Endothelial cell (in vitro differentiated cells): ENCODE measurements around the gene SMIM17. TPM values are rescaled to one million over a fixed set of nuclear protein-coding genes. Genes with fewer than 3 reads are reported as not detected.

Experiments
- DNase-seq: peaks from one replicate; pipeline ENCODE4 v3.0.0; 2021; ENCODE audit warnings: low spot score
- H3K27ac Mint-ChIP-seq: one replicate; pipeline ENCODE4 v1.8.0; 2021; ENCODE audit warnings: mixed read lengths, inconsistent platforms; ENCODE audit not compliant: unreplicated experiment
- H3K27me3 Mint-ChIP-seq: one replicate; pipeline ENCODE4 v1.8.0; 2021; ENCODE audit warnings: mild to moderate bottlenecking, moderate library complexity, mixed read lengths, inconsistent platforms; ENCODE audit not compliant: unreplicated experiment
- H3K36me3 Mint-ChIP-seq: one replicate; pipeline ENCODE4 v1.8.0; 2021; ENCODE audit warnings: mild to moderate bottlenecking, low read depth, mixed read lengths, inconsistent platforms; ENCODE audit not compliant: unreplicated experiment
- H3K4me1 Mint-ChIP-seq: one replicate; pipeline ENCODE4 v1.8.0; 2021; ENCODE audit warnings: mild to moderate bottlenecking, mixed read lengths, inconsistent platforms; ENCODE audit not compliant: unreplicated experiment
- H3K4me3 Mint-ChIP-seq: one replicate; pipeline ENCODE4 v1.8.0; 2021; ENCODE audit warnings: mild to moderate bottlenecking, mixed read lengths, inconsistent platforms; ENCODE audit not compliant: unreplicated experiment
- H3K9me3 Mint-ChIP-seq: one replicate; pipeline ENCODE4 v1.8.0; 2021; ENCODE audit warnings: mixed read lengths, inconsistent platforms; ENCODE audit not compliant: unreplicated experiment
- long read RNA-seq: library from polyadenylated mRNA; unstranded; transcript quantifications from one replicate; pipeline ENCODE4 v2.0.0, GENCODE V29; 2020; ENCODE audit not compliant: unreplicated experiment
- total RNA-seq: library from RNA; stranded (reverse); fragmentation: NEBNext Ultra II Directional; extraction: Animal tissue kit (Norgen Biotek cat#: 25700); gene quantifications from one replicate; pipeline ENCODE4 v1.2.1, GENCODE V29; 2021; ENCODE audit not compliant: unreplicated experiment
- TF ChIP-seq, protein P1 (sequence below): fragments of 200-600 bp; sonication (generic); IDR thresholded peaks from one replicate; pipeline ENCODE4 v1.5.0; 2021; ENCODE audit warnings: antibody characterized with exemption; ENCODE audit not compliant: unreplicated experiment

SMIM17 gene
- 0.54 TPM for total RNA-seq
- long read RNA-seq = 0 reads

DNA sequence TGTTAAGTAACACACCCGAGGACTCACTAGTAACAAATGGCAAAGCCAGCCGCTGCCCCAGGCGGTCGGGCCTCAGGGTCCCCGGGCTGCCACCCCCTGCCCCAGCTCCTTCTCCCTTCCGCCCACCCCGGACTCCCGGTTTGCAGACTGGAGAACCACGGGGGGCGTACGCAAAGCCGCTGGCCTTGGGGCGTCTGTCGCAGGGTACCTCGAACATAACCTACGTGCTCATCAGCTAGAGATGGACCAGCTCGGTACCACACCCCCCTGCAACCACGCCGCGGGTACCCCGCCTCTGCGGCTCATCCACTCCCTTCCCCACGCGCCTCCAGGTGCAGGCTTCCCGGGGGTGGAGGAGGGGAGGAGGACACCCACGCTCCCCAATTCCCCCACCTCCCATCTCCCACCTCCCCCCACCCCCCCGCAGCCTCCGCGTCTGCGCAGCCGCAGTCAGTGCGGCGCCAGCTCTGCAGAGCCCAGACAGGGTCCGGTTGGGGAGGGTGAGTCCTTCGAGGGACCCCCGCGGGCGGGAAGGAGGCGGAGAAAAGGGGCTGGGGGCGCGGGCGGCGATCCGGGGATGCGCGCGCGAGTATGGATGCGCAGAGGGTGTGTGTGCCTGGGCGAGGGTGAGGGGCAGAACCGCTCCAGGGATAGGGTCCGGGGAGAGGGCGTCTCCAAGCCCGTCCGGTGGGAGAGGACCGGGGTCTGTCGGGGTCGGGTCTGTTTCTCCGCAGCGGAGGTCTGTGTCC lies at the start of gene SMIM17:
SMIM17 (plus strand) TSS at position 449 of the 749 bp plus-strand sequence. CDS start 2,509 bp downstream, outside the sequence.
- peaks cover 55% of the 10 kb centered on the region for H3K9me3 Mint-ChIP-seq
- no peak for DNase-seq
- H3K4me1 Mint-ChIP-seq = no peaks in the 10 kb centered on the region
- TF ChIP-seq, protein P1, sequence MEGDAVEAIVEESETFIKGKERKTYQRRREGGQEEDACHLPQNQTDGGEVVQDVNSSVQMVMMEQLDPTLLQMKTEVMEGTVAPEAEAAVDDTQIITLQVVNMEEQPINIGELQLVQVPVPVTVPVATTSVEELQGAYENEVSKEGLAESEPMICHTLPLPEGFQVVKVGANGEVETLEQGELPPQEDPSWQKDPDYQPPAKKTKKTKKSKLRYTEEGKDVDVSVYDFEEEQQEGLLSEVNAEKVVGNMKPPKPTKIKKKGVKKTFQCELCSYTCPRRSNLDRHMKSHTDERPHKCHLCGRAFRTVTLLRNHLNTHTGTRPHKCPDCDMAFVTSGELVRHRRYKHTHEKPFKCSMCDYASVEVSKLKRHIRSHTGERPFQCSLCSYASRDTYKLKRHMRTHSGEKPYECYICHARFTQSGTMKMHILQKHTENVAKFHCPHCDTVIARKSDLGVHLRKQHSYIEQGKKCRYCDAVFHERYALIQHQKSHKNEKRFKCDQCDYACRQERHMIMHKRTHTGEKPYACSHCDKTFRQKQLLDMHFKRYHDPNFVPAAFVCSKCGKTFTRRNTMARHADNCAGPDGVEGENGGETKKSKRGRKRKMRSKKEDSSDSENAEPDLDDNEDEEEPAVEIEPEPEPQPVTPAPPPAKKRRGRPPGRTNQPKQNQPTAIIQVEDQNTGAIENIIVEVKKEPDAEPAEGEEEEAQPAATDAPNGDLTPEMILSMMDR = no peak
- no peak within 1 kb of the TSS for H3K4me3 Mint-ChIP-seq
- H3K27me3 Mint-ChIP-seq = peaks cover 9% of the 10 kb centered on the region
- no peak within 1 kb of the TSS for H3K27ac Mint-ChIP-seq
- peaks cover 35% of the 10 kb centered on the region for H3K36me3 Mint-ChIP-seq

DNA sequence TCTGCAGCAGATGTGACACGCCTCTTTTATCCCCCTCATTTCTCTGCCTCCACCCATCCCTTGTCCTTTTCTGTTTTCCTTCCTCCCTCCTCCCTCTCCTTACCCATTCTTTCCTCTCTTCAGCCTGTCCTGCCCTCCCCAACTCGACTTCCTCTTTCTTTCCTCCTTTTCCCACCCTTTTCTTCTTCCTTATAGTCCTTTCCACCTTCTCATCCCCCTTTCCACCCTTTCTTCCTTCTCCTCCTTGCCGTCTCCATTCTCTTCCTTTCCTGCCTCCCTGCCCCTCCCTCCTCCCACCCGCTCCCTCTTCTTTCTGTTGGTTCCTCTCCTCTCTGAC lies 48.5 kb upstream of the SMIM17 start:
- Mint-ChIP-seq H3K27me3 (peaks cover 11% of the 10 kb centered on the region), H3K4me3 (peak overlapping the region; percentile 100), H3K9me3 (peaks cover 28% of the 10 kb centered on the region), H3K4me1 (peaks cover 30% of the 10 kb centered on the region), H3K27ac (no peak overlapping the region), H3K36me3 (peaks cover 38% of the 10 kb centered on the region)
- TF ChIP-seq, protein P1 = no peak
- no peak for DNase-seq

DNA sequence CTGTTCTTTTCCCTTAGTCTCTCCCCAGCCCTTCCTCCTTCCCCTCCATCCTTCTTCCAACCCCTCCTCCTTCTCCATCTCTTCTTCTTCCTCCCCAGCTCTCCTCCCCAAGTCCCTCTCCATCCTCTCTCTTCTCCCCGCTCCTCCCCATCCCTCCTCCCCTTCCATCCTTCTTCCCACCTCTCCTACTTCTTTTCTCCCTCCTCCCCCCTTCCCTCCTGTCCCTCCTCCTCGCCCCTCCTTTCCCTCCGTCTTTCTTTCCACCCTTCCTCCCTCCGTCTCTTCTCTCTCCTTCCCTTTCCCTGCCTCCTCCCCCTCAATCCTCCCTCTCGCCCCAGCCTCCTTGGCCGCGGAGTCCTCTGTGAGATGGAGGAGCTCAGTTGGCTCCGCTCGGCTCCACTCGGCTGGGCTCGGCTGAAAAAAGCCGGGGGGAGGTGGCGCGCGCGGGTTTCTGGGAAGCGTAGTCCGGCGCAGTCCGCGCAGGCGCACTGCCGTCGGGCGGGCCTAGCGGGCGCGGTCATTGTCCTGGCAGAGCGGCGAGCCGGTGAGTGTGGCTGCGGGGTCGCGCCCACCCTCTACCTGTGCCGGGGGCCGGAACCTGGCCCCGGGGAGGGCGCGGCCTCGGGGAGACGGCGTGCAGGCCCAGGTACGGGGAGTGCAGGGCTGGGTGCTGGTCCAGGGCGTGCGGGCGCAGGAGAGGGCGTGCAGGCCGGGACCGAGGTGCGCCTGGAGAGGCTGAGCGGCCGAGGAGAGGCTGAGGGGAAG lies 48.0 kb upstream of the SMIM17 start, which contains the start of gene ZNF71:
ZNF71 (plus strand) TSS at position 520 of the 765 bp plus-strand sequence. CDS start 6,257 bp downstream, outside the sequence.
- DNase-seq = peak; percentile 94
- Mint-ChIP-seq H3K36me3 (peaks cover 38% of the 10 kb centered on the region), H3K9me3 (peaks cover 27% of the 10 kb centered on the region), H3K27ac (peak within 1 kb of the TSS; percentile 96), H3K4me1 (peaks cover 30% of the 10 kb centered on the region), H3K27me3 (peaks cover 12% of the 10 kb centered on the region), H3K4me3 (peak within 1 kb of the TSS; percentile 100)
- TF ChIP-seq, protein P1 = no peak

DNA sequence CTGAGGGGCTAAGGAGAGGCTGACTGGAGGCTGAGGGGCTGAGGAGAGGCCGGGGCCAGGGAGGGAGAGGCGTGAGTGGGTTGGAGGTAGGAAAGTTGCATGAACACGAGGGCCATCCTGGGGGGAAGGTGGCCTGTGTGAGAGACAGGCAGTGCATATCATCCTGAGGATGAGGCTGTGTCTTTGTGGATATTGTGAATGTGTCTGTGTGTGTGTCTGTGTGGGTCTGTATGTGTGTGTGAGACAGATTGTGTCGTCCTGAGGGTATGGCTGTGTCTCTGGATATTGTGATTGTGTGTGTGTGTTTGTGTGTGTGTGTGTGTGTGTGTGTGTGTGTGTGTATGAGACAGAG lies 47.4 kb upstream of the SMIM17 start:
- peak overlapping the region; percentile 100 for H3K4me3 Mint-ChIP-seq
- H3K27ac Mint-ChIP-seq = peak overlapping the region; percentile 96
- no peak for DNase-seq
- peaks cover 30% of the 10 kb centered on the region for H3K4me1 Mint-ChIP-seq
- TF ChIP-seq, protein P1 = no peak
- peaks cover 21% of the 10 kb centered on the region for H3K9me3 Mint-ChIP-seq
- peaks cover 14% of the 10 kb centered on the region for H3K27me3 Mint-ChIP-seq
- peaks cover 41% of the 10 kb centered on the region for H3K36me3 Mint-ChIP-seq

DNA sequence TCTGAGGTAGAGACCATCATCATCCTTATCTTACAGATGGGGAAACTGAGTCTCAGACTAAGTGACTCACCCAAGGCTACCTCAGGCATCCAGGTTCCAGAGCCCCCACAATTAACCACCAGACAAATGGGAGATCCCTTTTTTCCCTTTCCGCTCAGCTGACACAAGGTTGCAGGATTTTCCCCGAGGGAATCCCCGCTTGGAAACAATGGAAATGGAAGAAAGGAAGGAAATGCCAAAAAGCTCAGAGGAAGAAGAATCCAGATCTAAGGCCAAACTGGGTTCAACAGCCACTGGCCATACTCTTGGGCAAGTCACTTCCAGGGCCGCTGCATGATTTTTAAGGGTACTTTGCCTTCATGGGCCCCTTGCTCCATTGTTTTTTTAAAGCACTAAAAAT lies 46.3 kb upstream of the SMIM17 start:
- TF ChIP-seq, protein P1 = no peak
- H3K4me1 Mint-ChIP-seq = peaks cover 33% of the 10 kb centered on the region
- DNase-seq = peak; percentile 10
- peaks cover 53% of the 10 kb centered on the region for H3K36me3 Mint-ChIP-seq
- H3K9me3 Mint-ChIP-seq = peaks cover 17% of the 10 kb centered on the region
- H3K27me3 Mint-ChIP-seq = peaks cover 15% of the 10 kb centered on the region
- H3K4me3 Mint-ChIP-seq = peak overlapping the region; percentile 100
- H3K27ac Mint-ChIP-seq = peak overlapping the region; percentile 96
